MM.1S (cell line): ENCODE results near the gene COL8A2.

Source experiments
- EZH2 ChIP-seq: fragments of 300-600 bp; sonication (generic); optimal IDR thresholded peaks from 2 replicates; pipeline ENCODE3; 2017; ENCODE audit warnings: low read depth, mild to moderate bottlenecking, antibody characterized with exemption, low read length, mixed read lengths
- EZH2phosphoT487 ChIP-seq: fragments of 300-600 bp; sonication (generic); IDR thresholded peaks from 2 replicates; pipeline ENCODE4 v1.6.1; 2018; ENCODE audit warnings: antibody characterized with exemption, low read length
- TF ChIP-seq, protein P1 (sequence below): fragments of 300-600 bp; sonication (generic); IDR thresholded peaks from 2 replicates; pipeline ENCODE4 v1.5.1; 2016; ENCODE audit warnings: antibody characterized with exemption, low read length, mixed read lengths

- TF ChIP-seq, protein P1, sequence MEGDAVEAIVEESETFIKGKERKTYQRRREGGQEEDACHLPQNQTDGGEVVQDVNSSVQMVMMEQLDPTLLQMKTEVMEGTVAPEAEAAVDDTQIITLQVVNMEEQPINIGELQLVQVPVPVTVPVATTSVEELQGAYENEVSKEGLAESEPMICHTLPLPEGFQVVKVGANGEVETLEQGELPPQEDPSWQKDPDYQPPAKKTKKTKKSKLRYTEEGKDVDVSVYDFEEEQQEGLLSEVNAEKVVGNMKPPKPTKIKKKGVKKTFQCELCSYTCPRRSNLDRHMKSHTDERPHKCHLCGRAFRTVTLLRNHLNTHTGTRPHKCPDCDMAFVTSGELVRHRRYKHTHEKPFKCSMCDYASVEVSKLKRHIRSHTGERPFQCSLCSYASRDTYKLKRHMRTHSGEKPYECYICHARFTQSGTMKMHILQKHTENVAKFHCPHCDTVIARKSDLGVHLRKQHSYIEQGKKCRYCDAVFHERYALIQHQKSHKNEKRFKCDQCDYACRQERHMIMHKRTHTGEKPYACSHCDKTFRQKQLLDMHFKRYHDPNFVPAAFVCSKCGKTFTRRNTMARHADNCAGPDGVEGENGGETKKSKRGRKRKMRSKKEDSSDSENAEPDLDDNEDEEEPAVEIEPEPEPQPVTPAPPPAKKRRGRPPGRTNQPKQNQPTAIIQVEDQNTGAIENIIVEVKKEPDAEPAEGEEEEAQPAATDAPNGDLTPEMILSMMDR: no peak
- TF ChIP-seq EZH2 (no peak), EZH2phosphoT487 (no peak)
Observed at GRCh38 chr1:36118447-36119204, 6.4 kb downstream of the COL8A2 start.
